ENCODE measurements around the gene SRF. TPM values are rescaled to one million over a fixed set of nuclear protein-coding genes. Genes with fewer than 3 reads are reported as not detected.

SRF gene
- total and polyA plus RNA-seq, 3 donors from 2014 or later, result 28.4 to 39.2 (median 36.5) TPM

DNA sequence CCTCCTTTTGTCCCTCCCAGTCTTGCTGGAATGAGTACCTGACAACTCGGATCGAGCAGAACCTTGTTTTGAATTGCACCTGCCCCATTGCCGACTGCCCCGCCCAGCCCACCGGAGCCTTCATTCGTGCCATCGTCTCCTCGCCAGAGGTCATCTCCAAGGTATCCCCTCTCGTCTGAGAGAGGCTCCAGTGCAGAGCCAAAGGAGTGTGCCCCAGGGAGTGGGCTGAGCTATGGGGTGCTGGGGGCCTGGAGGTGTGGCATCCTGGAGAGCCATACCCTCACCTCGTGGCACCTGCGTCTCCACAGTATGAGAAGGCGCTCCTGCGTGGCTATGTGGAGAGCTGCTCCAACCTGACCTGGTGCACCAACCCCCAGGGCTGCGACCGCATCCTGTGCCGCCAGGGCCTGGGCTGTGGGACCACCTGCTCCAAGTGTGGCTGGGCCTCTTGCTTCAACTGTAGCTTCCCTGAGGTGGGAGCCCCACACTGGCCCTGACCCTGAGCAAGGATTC is 49.4 kb downstream of the SRF start:
- WGBS, 2 donors, result 90 to 94% methylated on average over 5 to 16 of the region's 16 CpGs
- intact Hi-C loops (cut with DNase I; ENCODE audit: low total_unique reads), result no loop called here
- TF ChIP-seq CTCF (IDR thresholded peaks at IDR 0.05) (no peak), POLR2A (IDR thresholded peaks at IDR 0.05) (no peak)
- Histone ChIP-seq H3K4me1 (no peaks in the 10 kb centered on the region), H3K4me3 (no peak overlapping the region), H3K27ac (no peak overlapping the region), H3K36me3 (ENCODE audit: low read depth, missing control alignments) (no peaks in the 10 kb centered on the region), H3K9me3 (no peaks in the 10 kb centered on the region), H3K27me3 (no peaks in the 10 kb centered on the region)
- no peak for DNase-seq

DNA sequence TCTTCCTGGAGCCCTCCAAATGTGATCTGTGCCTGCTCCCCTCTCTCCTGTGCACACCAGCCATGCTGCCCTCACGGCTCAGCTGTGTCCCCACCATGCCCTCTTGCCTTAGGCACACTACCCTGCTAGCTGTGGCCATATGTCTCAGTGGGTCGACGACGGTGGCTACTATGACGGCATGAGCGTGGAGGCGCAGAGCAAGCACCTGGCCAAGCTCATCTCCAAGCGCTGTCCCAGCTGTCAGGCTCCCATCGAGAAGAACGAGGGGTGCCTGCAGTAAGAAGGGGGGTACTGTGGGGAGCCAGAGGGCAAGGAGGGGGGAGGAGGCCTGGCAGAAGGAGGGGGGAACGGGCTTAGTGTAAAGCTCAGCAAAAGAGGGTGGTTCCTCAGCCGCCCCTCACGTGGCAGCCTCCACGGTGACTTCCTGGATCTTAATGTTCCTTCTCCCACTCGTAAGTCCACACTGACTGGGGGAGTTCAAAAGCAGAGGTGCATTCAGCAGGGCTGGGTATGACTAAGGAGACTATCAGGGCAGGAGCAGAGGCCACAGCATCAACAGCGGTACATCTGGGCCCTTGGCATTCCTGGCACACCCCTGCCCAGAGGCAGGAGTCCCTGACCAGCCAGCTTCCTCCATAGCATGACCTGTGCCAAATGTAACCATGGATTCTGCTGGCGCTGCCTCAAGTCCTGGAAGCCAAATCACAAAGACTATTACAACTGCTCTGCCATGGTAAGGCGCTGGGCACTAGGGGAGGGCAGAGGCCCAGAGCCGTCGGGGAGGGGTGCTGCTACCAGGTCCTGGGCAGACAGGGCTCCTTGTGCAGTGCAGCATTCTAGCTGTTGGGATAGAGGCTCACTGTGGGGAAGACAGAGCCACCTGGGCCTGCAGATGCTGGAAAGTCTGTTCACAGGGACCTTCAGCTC is 50.2 kb downstream of the SRF start:
- Histone ChIP-seq H3K9me3 (no peaks in the 10 kb centered on the region), H3K27ac (no peak overlapping the region), H3K36me3 (ENCODE audit: low read depth, missing control alignments) (no peaks in the 10 kb centered on the region), H3K27me3 (no peaks in the 10 kb centered on the region), H3K4me1 (no peaks in the 10 kb centered on the region), H3K4me3 (no peak overlapping the region)
- intact Hi-C loops (cut with DNase I; ENCODE audit: low total_unique reads), result no loop called here
- DNase-seq, result no peak
- 79 to 81% methylated on average over 17 to 20 of the region's 20 CpGs for WGBS, 2 donors
- no peak for TF ChIP-seq POLR2A (IDR thresholded peaks at IDR 0.05)
- no peak for TF ChIP-seq CTCF (IDR thresholded peaks at IDR 0.05)

DNA sequence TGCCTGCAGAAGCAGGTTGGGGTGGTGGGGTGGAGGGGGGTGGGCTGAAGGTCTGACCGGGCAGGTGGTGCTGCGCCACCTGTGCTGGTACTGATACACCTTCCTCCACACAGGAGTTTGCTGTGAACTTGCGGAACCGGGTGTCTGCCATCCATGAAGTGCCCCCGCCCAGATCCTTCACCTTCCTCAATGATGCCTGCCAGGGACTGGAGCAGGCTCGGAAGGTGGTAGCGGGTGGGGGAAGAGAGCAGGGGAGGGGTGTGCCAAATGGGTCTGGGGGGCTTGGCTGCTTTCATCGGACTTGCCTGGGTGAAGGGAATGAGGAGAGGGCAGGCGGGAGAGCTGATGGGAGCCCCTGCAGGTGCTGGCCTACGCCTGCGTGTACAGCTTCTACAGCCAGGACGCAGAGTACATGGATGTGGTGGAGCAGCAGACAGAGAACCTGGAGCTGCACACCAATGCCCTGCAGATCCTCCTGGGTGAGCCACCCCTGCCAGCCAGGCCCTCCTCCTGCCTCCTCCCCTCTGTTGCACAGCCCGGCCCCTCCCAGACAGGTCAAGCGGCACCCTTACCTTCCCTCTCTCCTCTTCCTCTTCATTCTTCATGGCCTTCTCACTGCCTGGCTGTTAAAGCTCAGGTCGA is 51.5 kb downstream of the SRF start:
- no peaks in the 10 kb centered on the region for H3K27me3 ChIP-seq
- no peaks in the 10 kb centered on the region for H3K9me3 ChIP-seq
- 87 to 91% methylated on average over 14 to 15 of the region's 15 CpGs for WGBS, 2 donors
- H3K27ac ChIP-seq, result no peak overlapping the region
- H3K4me1 ChIP-seq, result no peaks in the 10 kb centered on the region
- no peaks in the 10 kb centered on the region for H3K36me3 ChIP-seq (ENCODE audit: low read depth, missing control alignments)
- DNase-seq, result no peak
- TF ChIP-seq CTCF (IDR thresholded peaks at IDR 0.05) (no peak), POLR2A (IDR thresholded peaks at IDR 0.05) (no peak)
- H3K4me3 ChIP-seq, result no peak overlapping the region
- intact Hi-C loops (cut with DNase I; ENCODE audit: low total_unique reads), result no loop called here

DNA sequence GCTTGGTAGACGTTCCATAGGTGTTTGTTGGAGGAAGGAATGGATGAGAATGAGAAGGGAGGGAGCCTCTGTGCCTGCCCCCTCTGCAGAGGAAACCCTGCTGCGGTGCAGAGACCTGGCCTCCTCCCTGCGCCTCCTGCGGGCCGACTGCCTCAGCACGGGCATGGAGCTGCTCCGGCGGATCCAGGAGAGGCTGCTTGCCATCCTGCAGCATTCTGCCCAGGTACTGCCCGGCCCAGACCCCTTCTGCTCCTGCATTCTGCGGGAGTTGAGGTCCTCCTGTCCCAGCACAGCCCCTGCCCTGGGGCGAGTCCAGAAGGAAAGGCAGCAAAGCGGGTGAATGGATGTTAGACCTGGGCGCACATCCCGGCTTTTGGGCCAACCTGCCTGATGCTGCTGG is 52.1 kb downstream of the SRF start:
- H3K4me1 ChIP-seq, result no peaks in the 10 kb centered on the region
- WGBS, 2 donors, result 88 to 94% methylated on average over 14 of the region's 14 CpGs
- H3K36me3 ChIP-seq (ENCODE audit: low read depth, missing control alignments), result no peaks in the 10 kb centered on the region
- no peaks in the 10 kb centered on the region for H3K9me3 ChIP-seq
- TF ChIP-seq POLR2A (IDR thresholded peaks at IDR 0.05) (no peak), CTCF (IDR thresholded peaks at IDR 0.05) (no peak)
- intact Hi-C loops (cut with DNase I; ENCODE audit: low total_unique reads), result no loop called here
- H3K27me3 ChIP-seq, result no peaks in the 10 kb centered on the region
- H3K4me3 ChIP-seq, result no peak overlapping the region
- DNase-seq, result no peak
- no peak overlapping the region for H3K27ac ChIP-seq
